Limb (tissue), 2 donors: ENCODE data around the gene NUP210L.
"Not testable (repeated sequence)": the region's sequence is repeated elsewhere in the genome, so short reads cannot be mapped to it uniquely, and the experiment has no call there.

Source experiments
- DNase-seq, 2 donors: peaks; one replicate each; pipeline ENCODE4 v3.0.0-alpha.2; 2016; ENCODE audit errors: extremely low spot score in 2 of 2

Gene NUP210L

GRCh38 chr1:154100141-154100540, 54.7 kb downstream of the NUP210L start:
- not testable (repeated sequence) for DNase-seq

GRCh38 chr1:154097873-154098272, 57.0 kb downstream of the NUP210L start:
- DNase-seq, result no peak

DNA sequence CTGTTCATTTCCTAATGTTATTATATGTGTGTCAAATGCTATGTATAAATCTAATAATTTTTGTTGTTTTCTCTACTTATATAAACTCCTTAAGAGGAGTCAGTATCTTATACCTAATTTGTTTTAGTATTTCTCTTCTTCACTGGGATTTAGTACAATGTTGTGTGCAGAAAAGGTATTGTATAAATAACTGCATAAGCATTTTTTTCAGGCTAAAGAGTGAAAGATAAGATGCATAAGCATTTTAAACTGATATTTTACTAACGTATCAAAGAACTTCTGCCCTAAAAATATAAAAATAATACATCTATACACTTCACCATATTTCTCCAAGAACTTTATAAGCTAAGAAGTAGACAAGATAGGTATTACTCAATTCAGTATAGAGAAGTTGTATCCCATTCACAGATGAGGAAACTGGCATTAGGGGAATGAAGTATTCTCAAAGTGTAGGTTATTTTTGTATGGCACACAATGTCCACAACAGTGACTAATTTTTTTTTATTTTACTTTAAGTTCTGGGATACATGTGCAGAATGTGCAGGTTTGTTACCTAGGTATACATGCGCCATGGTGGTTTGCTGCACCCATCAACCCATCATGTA, 59.3 kb downstream of the NUP210L start:
- no peak for DNase-seq

DNA sequence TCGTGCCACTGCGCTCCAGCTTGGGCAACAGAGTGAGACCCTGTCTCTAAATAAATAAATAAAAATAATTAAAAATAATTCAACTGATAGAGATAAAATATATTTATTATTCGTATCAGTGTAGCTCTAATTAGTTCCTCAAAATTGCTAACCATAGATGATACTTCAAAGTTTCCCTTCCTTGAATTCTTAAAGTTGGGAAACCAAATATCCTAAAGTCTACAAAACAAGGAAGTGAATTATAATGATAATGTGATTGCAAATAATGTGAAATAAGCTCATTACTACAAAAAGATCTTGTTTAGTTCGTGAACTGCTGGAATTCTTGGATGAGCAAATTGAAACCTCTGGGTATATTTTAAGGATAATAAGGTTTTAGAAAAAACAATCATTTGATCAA, 60.5 kb downstream of the NUP210L start:
- no peak for DNase-seq

- DNase-seq, result no peak
Measured at GRCh38 chr1:154093699-154094098, 61.2 kb downstream of the NUP210L start.

DNA sequence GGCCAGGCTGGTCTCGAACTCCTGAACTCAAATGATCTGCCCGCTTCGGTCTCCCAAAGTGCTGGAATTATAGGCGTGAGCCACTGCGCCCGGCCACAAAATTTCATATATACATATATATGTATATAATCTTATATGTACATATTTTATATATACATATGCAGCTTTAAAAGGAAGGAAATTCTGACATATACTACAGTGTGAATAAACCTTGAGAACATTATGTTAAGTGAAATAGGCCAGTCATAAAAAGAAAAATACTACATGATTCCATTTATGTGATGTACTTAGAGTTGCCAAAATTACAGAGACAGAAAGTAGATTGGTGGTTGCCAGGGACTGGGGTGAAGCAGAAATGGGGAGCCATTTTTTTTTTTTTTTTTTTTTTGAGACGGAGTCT, 63.2 kb downstream of the NUP210L start:
- DNase-seq, result no peak

GRCh38 chr1:154087574-154087973, 67.3 kb downstream of the NUP210L start:
- no peak for DNase-seq

DNA sequence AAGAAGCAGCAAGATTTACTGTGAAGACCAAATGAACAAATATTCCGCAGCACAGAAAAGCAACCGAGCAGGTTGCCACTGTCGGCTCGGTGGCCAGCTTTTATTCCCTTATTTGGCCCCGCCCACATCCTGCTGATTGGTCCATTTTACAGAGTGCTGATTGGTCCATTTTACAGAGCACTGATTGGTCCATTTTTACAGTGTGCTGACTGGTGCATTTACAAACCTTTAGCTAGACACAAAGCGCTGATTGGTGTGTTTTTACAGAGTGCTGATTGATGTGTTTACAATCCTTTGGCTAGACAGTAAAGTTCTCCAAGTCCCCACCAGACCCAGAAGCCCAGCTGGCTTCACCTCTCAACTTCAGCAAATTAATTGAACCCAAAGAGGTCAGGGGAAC, 71.8 kb downstream of the NUP210L start:
- not testable (repeated sequence) for DNase-seq

DNA sequence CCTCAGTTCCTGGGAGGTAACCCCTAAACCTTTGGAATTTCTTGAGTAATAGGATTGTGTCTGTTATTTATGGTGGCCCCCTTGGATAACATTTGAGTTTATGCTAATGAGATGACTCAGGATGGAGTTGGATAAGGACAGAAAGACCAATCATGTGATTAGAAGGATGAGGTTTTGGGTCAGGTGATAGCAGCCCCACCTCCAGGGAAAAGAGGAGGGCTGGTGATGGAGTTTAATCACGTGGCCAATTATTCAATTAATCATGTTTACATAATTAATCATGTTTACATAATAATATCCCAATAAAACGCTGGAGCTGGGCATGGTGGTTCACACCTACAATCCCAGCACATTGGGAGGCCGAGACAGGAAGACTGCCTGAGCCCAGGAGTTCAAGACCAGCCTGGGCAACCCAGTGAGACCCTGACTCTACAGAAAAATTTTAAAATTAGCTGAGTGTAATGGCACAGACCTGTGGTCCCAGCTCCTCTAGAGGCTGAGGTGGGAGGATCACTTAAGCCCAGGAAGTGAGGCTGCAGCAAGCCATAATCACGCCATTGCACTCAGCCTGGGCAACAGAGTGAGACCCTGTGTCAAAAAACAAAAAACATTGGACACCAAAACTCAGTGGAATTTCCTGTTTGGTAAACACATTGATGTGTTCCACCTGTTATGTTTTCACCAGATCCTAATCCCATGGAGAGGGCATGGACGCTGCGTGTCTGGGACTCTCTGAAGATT, 73.3 kb downstream of the NUP210L start:
- no peak for DNase-seq

GRCh38 chr1:154076413-154076812, 78.5 kb downstream of the NUP210L start:
- DNase-seq, result no peak

GRCh38 chr1:154075746-154076145, 79.1 kb downstream of the NUP210L start:
- no peak for DNase-seq

DNA sequence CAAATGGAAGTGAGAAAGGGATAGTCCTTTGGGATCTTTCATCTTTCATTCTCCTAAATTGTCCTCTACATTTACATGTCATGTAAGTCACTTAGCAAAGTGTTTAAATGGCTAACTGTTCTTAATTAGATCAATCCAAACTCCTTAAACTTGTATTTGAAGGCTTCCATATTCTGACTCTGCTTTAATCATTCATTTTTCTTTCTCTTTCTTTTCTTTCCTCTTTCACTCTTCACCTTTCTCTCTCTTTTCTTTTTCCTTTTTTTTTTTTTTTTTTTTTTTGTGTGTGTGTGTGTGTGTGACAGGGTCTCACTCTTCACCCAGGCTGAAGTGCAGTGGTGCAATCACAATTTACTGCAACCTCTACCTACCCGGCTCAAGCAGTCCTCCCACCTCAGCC, 92.6 kb downstream of the NUP210L start:
- no peak for DNase-seq

DNA sequence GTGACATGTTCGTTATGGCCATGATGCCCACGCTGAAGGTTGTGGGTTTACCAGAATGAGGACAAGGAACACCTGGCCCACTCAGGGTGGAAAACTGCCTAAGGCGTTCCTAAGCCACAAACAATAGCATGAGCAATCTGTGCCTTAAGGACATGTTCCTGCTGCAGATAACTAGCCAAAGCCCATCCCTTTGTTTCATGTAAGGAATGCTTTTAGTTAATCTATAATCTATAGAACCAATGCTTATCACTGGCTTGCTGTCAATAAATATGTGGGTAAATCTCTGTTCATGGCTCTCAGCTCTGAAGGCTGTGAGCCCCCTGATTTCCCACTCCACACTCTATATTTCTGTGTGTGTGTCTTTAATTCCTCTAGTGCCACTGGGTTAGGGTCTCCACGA, 107.4 kb downstream of the NUP210L start:
- DNase-seq, result not testable (repeated sequence)

- not testable (repeated sequence) for DNase-seq
Measured at GRCh38 chr1:154033697-154034096, 121.2 kb downstream of the NUP210L start.

- DNase-seq, result no peak
Measured at GRCh38 chr1:154019940-154020339, 134.9 kb downstream of the NUP210L start.

DNA sequence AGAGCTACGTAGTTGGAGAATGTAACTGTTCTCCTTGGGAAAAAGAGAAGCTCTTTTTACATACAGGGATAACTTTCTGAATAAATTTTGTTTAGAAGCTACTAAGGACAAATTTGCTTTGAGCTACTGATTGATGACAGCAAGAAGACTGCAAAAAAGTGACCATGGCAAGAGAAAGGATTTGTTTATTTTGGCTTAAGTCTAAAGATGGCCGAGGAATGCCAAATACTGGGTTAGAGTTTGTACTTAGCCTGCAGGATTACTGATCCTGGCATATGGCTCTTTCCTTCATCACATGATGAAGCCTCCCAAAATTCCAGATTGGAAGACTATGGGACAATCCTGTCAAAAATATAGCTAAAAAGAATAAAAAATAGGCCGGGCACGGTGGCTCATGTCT, 135.6 kb downstream of the NUP210L start:
- DNase-seq, result no peak

GRCh38 chr1:154014154-154014907, 140.5 kb downstream of the NUP210L start:
- DNase-seq, result no peak

GRCh38 chr1:154012543-154012942, 142.3 kb downstream of the NUP210L start:
- not testable (repeated sequence) for DNase-seq

- DNase-seq, result no peak
Measured at GRCh38 chr1:154012129-154012528, 142.7 kb downstream of the NUP210L start.

- DNase-seq, result no peak
Measured at GRCh38 chr1:154006136-154006535, 148.7 kb downstream of the NUP210L start.

GRCh38 chr1:154000420-154000819, 154.5 kb downstream of the NUP210L start:
- no peak for DNase-seq

- not testable (repeated sequence) for DNase-seq
Measured at GRCh38 chr1:153996882-153997281, 158.0 kb downstream of the NUP210L start.
